ENCODE measurements around the gene ACTMAP.

ACTMAP gene

DNA sequence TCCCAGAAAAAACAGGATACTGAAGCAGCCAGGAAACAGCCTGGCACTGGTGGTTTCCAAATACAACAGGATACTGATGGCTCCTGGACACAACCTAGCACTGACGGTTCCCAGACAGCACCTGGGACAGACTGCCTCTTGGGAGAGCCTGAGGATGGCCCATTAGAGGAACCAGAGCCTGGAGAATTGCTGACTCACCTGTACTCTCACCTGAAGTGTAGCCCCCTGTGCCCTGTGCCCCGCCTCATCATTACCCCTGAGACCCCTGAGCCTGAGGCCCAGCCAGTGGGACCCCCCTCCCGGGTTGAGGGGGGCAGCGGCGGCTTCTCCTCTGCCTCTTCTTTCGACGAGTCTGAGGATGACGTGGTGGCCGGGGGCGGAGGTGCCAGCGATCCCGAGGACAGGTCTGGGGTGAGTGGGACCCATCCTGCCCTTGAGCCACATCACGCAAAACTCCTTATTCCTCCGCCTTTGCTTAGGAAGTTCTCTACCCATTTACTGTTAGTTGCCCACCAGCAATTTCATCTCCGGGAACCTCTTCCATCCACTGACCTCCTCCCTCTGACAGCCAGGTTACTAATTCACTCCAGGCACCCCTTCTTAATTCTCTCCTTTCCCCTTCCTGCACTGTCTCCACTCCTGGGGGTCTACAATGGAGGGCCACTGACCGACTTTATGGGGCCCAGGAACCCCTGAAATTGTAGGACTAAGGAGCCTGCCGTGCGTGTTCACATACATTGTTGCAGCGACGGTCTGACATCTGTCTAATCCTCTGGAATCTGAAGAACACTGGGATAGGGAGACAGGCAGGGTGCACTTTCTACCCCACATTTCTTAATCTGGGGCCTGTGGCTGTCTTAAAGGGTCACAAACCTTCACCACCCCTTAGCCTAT is 32.1 kb downstream of the ACTMAP start:
- peak; percentile 23 for DNase-seq (ENCODE audit: low read depth)

DNA sequence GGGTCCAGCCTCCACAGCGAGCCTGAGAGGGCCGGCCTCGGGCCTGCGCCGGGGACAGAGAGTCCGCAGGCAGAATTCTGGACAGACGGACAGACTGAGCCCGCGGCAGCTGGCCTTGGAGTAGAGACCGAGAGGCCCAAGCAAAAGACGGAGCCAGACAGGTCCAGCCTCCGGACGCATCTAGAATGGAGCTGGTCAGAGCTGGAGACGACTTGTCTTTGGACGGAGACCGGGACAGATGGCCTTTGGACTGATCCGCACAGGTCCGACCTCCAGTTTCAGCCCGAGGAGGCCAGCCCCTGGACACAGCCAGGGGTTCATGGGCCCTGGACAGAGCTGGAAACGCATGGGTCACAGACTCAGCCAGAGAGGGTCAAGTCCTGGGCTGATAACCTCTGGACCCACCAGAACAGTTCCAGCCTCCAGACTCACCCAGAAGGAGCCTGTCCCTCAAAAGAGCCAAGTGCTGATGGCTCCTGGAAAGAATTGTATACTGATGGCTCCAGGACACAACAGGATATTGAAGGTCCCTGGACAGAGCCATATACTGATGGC is 32.9 kb downstream of the ACTMAP start:
- DNase-seq (ENCODE audit: low read depth), result peak; percentile 52

DNA sequence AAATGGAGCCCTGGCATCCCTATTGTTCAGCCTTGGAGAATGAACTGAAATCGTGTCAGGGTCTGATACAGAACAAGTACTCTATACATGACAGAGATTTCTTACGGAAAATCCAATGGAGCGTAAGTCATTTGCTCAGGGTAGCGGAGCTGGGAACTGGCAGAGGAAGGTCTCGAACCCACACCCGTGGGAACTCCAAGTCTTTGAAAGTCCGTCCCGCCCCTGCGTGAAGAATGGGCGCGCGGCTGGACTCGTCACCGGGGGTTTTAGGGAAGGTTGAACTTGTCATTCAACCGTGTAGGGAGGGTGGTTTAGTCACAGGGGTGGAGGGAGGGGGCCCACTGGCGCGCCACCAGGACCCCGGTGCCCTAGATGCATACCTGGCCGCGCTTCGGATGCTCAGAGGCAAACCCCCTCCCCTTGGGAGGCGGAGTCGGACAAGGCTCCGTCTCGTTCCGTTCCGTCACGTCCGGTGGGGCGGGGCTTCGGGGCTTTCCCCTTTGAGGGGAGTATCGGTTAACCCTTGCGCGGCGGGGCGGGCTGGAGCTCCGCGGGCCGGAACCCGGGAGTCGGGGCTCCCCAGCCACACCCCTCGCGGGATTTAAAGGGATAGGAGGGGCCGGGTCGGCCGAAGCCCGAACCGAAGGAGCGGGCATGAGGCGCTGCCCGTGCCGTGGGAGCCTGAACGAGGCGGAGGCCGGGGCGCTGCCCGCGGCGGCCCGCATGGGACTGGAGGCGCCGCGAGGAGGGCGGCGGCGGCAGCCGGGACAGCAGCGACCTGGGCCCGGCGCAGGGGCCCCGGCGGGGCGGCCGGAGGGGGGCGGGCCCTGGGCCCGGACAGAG is 33.6 kb downstream of the ACTMAP start, which contains the start of the genes COQ8B and ITPKC:
TSS of gene COQ8B (minus strand) at position 405 of the 843 bp plus-strand sequence. CDS start 2,254 bp downstream, outside the sequence.
TSS of gene ITPKC (plus strand) at position 631 of the 843 bp plus-strand sequence. CDS start at position 655, 24 bp downstream.
- DNase-seq (ENCODE audit: low read depth), result peak; percentile 95

DNA sequence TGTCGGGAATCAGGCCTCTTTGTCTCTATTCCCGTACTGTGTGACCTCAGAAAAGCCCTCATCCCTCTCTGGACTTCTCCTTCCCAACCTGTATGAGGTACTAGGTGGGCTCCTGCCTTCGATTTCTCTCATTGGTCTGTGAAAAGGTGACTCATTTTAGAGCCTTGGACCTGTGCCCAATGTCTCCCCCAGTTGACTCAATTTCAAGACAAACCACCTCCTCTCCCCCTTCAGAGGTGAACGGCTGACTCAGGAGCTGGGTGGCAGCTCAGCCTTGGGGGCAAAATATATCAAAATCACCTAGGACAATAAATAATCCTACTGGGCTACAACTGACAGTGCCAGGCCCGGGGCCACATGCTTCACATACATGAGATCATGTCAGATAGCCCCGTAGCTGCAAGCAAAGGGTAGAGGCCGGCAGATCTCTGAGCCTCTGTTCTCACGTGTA is 34.2 kb downstream of the ACTMAP start:
- peak; percentile 98 for DNase-seq (ENCODE audit: low read depth)

DNA sequence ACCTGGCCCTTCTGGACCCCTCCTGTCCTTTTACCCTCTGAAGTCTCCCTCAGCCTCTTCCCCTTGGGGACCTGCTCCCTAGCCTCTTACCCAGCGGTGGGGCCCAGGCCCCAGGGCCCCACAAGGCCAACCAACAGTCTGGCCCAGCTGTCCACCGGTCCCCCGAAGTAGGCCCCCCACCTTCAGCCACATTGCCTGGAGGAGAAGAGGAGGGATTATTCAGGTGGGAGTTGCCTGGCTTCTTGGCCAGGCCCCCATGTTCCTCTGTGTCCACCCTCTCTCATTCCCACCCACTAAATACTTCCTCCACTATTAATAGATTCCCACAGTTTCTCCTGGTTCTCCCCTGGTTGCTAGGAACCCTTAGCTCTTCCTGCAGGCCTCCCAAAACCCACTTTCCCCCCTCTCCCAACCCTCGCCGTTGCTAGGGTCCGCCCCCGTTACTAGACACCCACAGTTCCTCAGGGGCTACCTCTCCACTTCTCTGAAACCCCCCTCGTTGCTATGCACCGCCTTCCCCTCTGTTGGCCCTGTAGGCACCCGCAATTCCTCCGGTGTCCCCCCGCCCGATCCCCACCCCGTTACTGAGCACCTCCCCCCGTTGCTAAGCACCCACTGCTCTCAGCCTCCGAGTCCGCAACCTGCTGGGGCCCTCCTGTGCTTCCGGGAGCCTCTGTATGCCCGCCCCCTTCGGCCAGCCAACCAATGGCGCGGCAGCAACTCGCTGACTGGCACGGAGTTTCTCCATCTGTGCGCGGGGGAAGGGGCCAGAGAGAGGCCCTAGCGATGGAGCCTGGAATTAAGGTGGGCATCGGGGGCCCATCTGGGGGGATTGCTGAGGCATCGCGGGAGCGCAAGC is 35.6 kb downstream of the ACTMAP start:
- peak; percentile 92 for DNase-seq (ENCODE audit: low read depth)

DNA sequence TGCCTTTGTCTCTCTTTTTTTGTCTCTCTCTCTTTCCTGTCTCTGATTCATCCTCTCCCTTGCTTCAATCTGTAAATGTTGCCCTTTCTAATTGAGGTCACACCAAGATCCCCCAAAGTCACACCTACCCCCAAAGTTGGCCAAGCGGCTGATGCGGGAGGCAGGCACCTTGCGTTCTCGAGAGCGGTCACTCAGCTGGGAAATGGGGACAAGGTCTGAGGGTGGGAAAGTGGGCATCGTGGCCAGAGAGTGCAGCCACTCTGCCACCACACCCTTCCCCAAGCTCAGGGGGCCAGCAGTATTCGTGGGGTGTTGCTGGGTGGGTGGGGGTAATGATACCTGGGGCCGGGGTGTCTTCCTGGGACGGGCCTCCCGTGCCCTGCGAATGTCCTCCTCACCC is 36.3 kb downstream of the ACTMAP start:
- no peak for DNase-seq (ENCODE audit: low read depth)

DNA sequence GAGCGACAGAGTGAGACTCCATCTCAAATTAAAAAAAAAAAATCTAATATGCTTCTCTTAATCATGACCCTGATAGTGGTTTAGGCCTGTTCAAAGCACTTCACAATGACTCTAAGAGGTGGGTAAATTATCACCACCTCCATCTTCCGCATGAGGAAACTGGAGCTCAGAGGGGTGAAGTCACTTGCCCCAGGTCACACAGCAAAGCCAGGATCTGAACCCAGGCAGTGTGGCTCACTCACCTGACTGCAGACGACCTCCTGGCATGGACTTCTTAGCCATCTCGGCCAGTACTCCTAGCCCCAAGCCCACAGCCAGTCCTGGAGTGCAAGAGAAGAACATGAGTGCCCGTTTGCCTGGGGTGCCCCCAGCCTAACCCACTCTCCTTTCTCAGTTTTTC is 40.5 kb downstream of the ACTMAP start:
- no peak for DNase-seq (ENCODE audit: low read depth)

DNA sequence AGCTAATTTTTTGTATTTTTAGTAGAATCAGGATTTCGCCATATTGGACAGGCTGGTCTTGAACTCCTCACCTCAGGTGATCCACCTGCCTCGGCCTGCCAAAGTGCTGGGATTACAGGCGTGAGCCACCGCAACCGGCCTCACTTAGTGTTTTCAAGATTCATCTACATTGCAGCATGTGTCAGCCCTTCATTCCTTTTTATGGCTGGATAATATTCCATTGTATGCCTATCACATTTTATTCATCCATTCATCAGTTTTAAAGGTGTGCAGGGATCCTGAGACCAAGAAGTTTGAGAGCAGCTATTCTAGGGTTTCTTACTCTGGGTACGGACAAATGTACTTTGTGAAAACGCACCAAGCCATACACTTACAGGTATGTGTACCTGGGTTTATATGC is 42.7 kb downstream of the ACTMAP start:
- DNase-seq (ENCODE audit: low read depth), result no peak

DNA sequence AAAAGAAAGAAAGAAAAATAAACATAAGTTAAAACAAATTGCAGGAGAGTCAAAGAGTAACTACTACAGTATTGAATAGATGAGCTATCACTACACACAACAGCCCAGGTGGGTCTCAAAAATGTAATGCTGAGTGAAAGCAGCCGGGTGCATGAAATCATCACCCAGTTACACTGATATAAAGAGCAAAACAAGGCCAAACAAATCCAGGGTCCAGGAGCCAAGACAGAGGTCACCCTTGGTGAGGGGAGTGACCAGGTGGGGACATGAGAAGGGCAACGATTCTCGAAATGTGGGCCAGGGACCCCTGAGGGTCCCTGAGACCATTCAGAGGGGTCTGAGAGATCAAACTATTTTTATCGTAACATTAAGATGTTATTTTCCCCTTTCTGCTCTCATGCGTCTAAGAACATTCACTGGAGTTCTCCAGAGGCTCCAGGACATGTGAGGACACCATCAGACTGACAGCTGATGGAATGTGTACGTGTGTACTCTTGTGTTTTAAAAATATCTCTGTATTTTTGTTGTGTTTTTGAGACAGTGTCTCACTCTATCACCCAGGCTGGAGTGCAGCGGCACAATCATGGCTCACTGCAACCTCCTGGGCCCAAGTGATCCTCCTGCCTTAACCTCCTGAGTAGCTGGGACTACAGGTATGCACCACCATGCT is 44.2 kb downstream of the ACTMAP start:
- DNase-seq (ENCODE audit: low read depth), result no peak

DNA sequence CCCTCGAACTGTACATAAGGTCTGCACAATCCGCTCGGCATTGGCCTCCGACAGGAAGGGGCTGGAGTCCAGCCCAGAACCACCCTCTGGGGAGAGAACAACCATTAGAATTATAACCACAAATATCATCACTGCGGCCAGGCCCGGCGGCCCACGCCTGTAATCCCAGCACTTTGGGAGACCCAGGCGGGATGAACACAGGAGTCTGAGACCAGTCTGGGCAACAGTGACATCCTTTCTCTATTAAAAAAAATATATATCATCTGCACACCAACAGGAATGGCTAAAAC is 45.0 kb downstream of the ACTMAP start:
- DNase-seq (ENCODE audit: low read depth), result no peak

DNA sequence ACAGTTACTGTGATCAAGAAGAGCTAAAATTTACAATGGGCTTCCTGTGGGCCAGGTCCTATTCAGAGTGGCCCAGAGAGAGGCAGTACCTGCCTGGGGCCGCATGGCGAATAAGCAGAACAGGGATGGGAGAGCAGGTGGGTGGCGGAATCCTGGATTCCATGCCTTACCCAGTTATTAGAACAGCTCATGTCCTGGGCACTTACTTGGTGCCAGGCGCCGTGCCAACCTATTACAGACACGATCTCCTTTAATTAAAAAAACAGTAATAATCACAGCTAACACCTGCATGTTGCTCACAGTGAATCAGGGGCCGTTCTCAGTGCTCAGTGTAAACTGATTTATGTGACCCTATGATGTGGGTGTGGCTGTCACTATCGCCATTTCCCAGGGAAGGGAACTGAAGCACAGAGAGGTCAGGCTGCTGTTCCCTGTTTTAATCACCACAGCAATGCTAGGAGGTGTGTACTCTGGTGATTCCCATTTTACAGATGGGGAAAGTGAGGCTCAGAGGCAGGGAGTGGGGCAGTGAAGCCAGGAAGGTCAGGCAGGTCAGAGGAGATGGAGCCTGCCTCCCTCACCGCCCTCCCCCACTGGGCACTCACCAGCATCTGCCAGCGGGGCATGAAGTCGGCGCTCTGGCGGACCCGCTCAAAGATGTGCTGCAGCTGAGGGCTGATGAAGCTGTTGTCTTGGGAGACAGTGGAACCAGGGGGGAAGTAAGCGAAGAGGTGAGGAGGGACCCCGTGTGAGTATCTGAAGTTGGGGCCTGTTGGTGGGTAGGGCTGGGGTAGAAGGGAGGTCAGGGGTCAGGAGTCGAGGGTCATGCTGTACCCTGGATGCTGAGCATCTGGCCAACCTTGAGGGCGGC is 45.6 kb downstream of the ACTMAP start:
- no peak for DNase-seq (ENCODE audit: low read depth)

DNA sequence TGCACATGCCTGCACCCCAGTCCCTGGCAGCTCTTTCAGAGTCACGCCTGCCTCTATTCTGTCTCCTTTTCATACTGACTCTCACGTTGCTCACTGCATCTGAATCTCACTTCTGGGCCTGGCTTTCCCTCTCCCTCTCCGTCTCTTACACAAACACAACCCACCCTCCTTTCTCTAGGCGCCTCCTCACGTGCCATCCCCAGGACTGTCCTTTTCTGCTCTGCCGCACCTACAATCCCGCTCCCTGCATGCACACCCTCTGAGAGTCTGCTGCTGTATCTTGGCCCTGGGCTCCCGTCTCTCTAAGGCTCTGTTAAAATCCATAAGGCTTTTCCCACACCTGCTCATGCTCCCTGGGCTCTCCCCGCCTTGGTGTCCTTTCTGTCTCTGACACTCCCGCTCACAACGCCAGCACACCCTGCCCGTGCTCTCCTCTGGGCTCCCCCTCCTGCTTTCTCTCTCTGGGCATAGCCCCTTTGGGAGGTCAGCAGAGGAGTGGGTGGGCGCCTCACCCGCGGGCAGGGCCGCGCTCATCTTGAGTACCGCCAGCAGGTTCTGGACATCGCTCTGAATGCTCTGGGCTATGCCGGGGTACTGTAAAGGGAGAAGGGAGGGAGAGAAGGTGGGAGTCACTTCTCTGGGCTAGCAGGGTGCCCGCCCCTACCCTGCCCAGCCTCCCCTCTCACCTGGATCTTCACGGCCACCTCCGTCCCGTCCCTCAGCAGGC is 47.1 kb downstream of the ACTMAP start:
- no peak for DNase-seq (ENCODE audit: low read depth)

DNA sequence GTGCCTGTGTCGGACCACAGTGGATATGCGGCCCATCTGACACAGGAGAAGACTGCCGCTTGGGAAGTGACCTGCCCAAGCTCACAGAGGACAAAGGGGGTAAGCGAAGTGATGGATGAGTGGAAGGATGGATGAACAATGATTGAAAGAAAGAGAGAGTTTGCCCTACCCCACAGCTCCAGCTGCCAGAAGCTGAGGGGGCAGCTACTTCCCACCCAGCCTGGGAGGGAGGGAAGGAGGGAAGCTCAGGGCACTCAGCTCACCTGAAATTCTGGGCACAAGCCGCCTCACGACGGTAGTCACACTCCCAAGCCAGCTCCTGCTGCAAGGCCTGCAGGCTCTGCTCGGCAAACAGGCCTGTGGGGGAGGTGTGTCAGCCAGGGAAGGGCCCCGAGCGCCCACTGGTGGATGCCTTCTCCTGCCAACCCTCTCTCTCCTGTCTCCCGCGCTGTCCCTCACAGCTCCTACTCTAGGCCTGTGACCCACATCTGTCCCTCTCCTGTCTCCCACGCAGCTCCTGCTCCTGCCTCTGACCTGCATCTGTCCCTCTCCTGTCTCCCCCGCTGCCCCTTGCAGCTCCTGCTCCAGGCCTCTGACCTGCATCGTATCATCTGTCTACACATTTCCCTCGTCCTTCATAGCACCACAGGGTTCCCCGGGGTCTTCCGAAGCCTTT is 47.8 kb downstream of the ACTMAP start:
- DNase-seq (ENCODE audit: low read depth), result peak; percentile 59

DNA sequence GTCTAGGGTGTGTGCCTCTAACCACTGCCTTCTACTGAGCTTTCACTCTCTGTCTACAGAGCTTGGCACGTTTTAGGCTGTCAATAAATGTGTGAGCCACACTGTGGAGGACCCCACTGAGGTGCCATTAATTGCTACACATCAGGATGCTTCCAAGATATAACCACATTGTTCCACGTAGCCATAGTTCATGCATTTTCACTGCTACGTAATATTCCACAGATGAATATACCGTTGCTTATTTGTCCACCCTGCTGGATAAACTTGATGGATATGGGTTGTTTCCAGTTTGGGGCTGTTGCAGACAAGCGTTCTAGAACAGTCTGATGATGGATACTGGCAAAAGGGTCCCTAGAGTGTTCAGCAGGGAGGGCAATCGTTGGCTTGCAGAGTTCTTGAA is 48.5 kb downstream of the ACTMAP start:
- no peak for DNase-seq (ENCODE audit: low read depth)

DNA sequence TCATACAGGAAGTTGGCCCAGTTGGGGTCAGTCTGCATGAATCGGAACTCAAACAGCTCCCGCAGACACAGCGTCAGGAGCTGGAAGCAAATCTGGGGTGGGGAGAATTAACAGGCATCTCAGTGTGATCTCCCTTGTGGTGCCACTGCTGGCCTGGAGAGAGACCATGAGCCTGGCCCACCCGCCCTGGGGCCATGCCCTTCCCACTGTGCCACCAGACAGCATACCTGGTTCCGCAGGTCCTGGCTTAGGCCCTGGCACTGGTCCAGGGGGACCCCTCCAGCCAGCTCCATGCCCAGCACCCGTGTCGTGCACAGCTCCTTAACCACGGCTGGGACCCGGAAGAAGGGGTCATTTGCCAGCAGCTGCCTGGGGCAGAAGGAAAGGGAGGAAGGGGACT is 50.2 kb downstream of the ACTMAP start:
- no peak for DNase-seq (ENCODE audit: low read depth)

DNA sequence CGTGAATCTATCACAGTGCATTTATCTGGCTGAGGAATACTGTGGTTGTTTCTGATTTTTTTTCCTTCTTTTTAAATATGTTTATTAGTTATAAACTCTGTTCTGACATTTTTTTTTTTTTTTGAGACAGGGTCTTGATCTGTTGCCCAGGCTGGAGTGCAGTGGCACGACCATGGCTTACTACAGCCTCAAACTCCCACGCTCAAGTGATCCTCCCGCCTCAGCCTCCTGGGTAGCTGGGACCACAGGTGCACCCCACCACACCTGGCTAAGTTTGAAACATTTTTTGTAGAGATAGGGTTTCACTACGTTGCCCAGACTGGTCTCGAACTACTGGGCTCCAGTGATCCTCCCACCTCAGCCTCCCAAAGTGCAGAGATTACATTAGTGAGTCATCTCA is 53.3 kb downstream of the ACTMAP start:
- DNase-seq (ENCODE audit: low read depth), result no peak

DNA sequence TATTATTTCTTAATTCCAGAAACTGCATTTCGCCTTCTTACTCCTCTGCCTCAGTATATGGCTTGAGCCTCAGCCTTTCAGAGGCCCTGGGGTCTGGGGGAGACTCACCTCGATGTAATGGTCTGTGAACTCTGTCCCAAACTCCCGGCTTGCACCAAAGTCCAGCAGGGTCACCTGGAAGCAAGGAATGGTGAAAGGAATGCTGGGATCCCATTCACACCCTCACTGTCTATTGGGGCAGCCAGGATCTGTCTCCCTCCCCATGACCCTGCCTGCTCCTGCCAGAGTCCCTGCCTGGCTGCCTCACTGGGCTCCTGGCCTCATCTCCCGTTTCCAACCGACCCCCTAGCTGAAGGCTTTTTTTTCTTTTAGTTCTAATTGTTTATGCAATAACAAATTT is 54.4 kb downstream of the ACTMAP start:
- DNase-seq (ENCODE audit: low read depth), result no peak

DNA sequence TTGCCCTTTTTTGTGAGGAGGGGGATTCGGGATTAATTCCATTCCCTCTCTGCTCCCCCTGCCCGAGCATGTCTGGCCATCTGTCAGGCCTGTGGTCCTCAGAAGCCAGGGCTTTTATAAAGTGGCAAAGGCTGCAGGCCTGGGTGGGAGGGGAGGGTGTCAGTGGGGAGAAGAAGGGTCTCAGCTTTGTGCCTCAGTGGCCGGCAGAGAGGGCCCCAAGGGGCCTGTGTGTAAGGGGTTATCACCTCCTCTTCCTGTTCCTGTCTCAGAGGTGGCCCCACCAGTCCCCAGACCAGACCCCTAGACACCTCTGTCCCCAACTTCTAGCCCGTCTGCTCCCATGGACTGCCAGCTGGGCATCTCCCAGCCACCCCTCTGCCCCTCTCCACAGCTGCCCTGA is 56.4 kb downstream of the ACTMAP start:
- DNase-seq (ENCODE audit: low read depth), result no peak
